Measurements from ENCODE around the gene ZDHHC11B. TPM values are rescaled to one million over a fixed set of nuclear protein-coding genes. Genes with fewer than 3 reads are reported as not detected.
"Not testable (repeated sequence)": the region's sequence is repeated elsewhere in the genome, so short reads cannot be mapped to it uniquely, and the experiment has no call there.

ZDHHC11B gene
- total RNA-seq, 1 experiment from 2014 or later: 1.4 TPM

DNA sequence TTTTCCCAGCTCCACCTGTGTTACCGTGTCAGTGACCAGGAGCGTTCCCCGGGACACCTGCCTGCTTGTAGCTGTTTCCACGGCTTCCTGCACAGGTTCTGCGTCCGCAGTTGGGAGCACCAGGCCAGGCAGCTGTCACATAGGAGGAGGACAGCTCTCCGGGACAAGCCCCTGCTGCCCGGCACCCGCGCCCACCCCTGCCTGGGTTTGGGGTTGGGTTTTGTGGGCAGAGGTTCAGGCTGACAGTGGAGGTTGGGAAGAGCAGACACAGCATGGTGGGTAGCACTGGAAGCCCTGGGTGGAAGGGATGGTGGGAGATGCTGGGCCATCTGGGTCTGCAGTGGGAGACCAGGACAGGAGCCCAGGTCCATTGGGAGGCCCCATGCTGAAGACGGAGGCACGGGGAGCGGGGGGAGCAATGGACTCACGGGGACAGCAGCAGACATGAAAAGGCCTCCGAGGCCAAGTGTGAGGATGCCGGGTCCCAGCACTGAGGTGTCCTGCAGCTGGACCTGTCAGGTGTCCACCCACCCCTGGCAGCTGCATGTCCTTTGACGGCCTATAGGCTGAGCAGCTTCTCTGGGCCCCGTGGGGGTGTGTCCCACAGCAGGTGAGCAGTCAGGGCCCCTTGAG is 2.8 kb upstream of the ZDHHC11B start:
- not testable (repeated sequence) for H2BK120ac ChIP-seq (ENCODE audit: low read depth, low read length, poor library complexity, severe bottlenecking); H2BK5ac ChIP-seq (ENCODE audit: insufficient read length, low read length); H2BK15ac ChIP-seq (ENCODE audit: low read depth, low read length); H3K4me1 Mint-ChIP-seq; H4K91ac ChIP-seq (ENCODE audit: insufficient read length, low read depth, low read length); H2AK5ac ChIP-seq (ENCODE audit: insufficient read length, low read length); H3K23me2 ChIP-seq (ENCODE audit: insufficient read length, low read depth, low read length, poor library complexity, severe bottlenecking); H3K4me2 ChIP-seq (ENCODE audit: insufficient read depth, insufficient read length, low read length); H3K18ac ChIP-seq (ENCODE audit: insufficient read length, low read depth, low read length); H3K9me3 ChIP-seq (ENCODE audit: control insufficient read depth, low read depth, low read length); DNase-seq; H3K23ac ChIP-seq (ENCODE audit: insufficient read length, low read depth, low read length); H3K14ac ChIP-seq (ENCODE audit: insufficient read depth, low read length); H3K4me1 ChIP-seq (ENCODE audit: insufficient read depth, low read length); H4K20me1 ChIP-seq (ENCODE audit: control insufficient read depth, insufficient read depth, insufficient read length); H4K8ac ChIP-seq (replicated peaks; ENCODE audit: insufficient read length, low read depth, low read length); H3K4ac ChIP-seq (ENCODE audit: low read depth, low read length); H3K79me2 ChIP-seq (ENCODE audit: insufficient read depth, low read length); H3T11ph ChIP-seq (ENCODE audit: low read length); H2BK20ac ChIP-seq (ENCODE audit: low read depth, low read length, poor library complexity, severe bottlenecking); H3K9ac ChIP-seq (ENCODE audit: extremely low read depth, insufficient read length, low read length); H2BK12ac ChIP-seq (ENCODE audit: insufficient read length, low read depth, low read length); H3K27ac ChIP-seq (ENCODE audit: insufficient read length, low read depth, low read length); H3K79me1 ChIP-seq (ENCODE audit: insufficient read depth, low read depth, low read length, poor library complexity, severe bottlenecking); H2AFZ ChIP-seq (ENCODE audit: low read length); H3K27me3 ChIP-seq (ENCODE audit: insufficient read depth, low read length); H3K56ac ChIP-seq (ENCODE audit: insufficient read length, low read depth, low read length); H4K5ac ChIP-seq (ENCODE audit: insufficient read length, low read depth, low read length); H3K27ac Mint-ChIP-seq; H3K4me3 Mint-ChIP-seq
- no CpG with 5 or more reads among the region's 18 CpGs for WGBS (ENCODE audit: extremely low coverage, insufficient read length, low lambda C conversion rate)
- Mint-ChIP-seq H3K27me3 (ENCODE audit: low read depth) (peaks cover 54% of the 10 kb centered on the region), H3K36me3 (ENCODE audit: insufficient read depth in 1 of 3, low read depth in 3 of 3) (peaks cover 26 to 43% (median 34%) of the 10 kb centered on the region in 3 experiments), H3K9me3 (peaks cover 33 to 38% of the 10 kb centered on the region in 2 experiments)

DNA sequence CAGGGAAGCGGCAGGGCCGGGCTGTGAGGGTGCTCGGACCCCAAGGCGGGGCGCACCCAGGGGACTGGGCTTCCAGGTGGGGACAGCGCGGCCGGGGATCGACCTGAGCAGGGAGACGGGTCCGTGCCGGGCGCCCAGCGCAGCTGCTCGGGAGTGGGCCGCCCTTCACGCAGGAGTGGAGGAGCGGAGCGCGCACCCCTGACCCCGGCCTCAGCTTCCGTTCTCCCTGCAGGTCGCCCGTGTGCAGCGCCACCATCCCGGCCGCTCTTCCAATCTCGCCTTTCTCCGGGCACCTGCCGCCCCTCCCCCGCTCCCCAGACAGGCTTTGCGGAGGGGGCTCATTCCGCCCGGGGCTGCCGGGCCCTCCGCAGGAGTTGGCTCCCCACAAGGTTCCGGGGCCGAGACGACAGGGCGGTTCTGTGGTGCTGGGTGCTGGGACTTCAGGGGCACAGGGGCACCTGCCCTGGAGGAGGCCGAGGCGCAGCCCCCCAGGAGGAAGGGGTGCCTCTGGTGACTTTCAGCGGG is 714 bp upstream of the ZDHHC11B start:
- H3K23ac ChIP-seq (ENCODE audit: insufficient read length, low read depth, low read length); H4K8ac ChIP-seq (replicated peaks; ENCODE audit: insufficient read length, low read depth, low read length); H3K79me1 ChIP-seq (ENCODE audit: insufficient read depth, low read depth, low read length, poor library complexity, severe bottlenecking); H3K27ac ChIP-seq (ENCODE audit: insufficient read length, low read depth, low read length); H2BK20ac ChIP-seq (ENCODE audit: low read depth, low read length, poor library complexity, severe bottlenecking); H4K91ac ChIP-seq (ENCODE audit: insufficient read length, low read depth, low read length); H4K5ac ChIP-seq (ENCODE audit: insufficient read length, low read depth, low read length); H3K56ac ChIP-seq (ENCODE audit: insufficient read length, low read depth, low read length); H3K18ac ChIP-seq (ENCODE audit: insufficient read length, low read depth, low read length); H2BK15ac ChIP-seq (ENCODE audit: low read depth, low read length); H2AFZ ChIP-seq (ENCODE audit: low read length); H3K4me1 Mint-ChIP-seq; H3K9me3 ChIP-seq (ENCODE audit: control insufficient read depth, low read depth, low read length); H3K23me2 ChIP-seq (ENCODE audit: insufficient read length, low read depth, low read length, poor library complexity, severe bottlenecking); H3T11ph ChIP-seq (ENCODE audit: low read length); H2BK12ac ChIP-seq (ENCODE audit: insufficient read length, low read depth, low read length); H2BK5ac ChIP-seq (ENCODE audit: insufficient read length, low read length); H2AK5ac ChIP-seq (ENCODE audit: insufficient read length, low read length); H3K27me3 ChIP-seq (ENCODE audit: insufficient read depth, low read length); H4K20me1 ChIP-seq (ENCODE audit: control insufficient read depth, insufficient read depth, insufficient read length); H3K4ac ChIP-seq (ENCODE audit: low read depth, low read length); H3K14ac ChIP-seq (ENCODE audit: insufficient read depth, low read length); H3K27ac Mint-ChIP-seq; H3K9ac ChIP-seq (ENCODE audit: extremely low read depth, insufficient read length, low read length); H3K79me2 ChIP-seq (ENCODE audit: insufficient read depth, low read length); H3K4me1 ChIP-seq (ENCODE audit: insufficient read depth, low read length); H2BK120ac ChIP-seq (ENCODE audit: low read depth, low read length, poor library complexity, severe bottlenecking): not testable (repeated sequence)
- Mint-ChIP-seq H3K4me3 (peak overlapping the region; percentile 63 to 83), H3K36me3 (ENCODE audit: insufficient read depth in 1 of 3, low read depth in 3 of 3) (peaks cover 13 to 27% (median 22%) of the 10 kb centered on the region in 3 experiments), H3K9me3 (peaks cover 18 to 23% of the 10 kb centered on the region in 2 experiments), H3K27me3 (ENCODE audit: low read depth) (peaks cover 41% of the 10 kb centered on the region)
- no CpG with 5 or more reads among the region's 43 CpGs for WGBS (ENCODE audit: extremely low coverage, insufficient read length, low lambda C conversion rate)
- DNase-seq: peak; percentile 33
- peak overlapping the region; percentile 53 for H3K4me2 ChIP-seq (ENCODE audit: insufficient read depth, insufficient read length, low read length)
